Measurements from ENCODE around the gene B3GNT5. TPM values are rescaled to one million over a fixed set of nuclear protein-coding genes. Genes with fewer than 3 reads are reported as not detected.

The B3GNT5 gene
- total RNA-seq, 1 experiment from 2014 or later, result 7.7 TPM

GRCh38 chr3:183301937-183302580, 49.0 kb downstream of the B3GNT5 start:
- no peak overlapping the region for H3K27ac Mint-ChIP-seq
- no peak for DNase-seq (ENCODE audit: low spot score)
- ATAC-seq, result no peak
- H3K4me3 Mint-ChIP-seq, result no peak overlapping the region
- H3K27me3 Mint-ChIP-seq (ENCODE audit: low read depth), result no peaks in the 10 kb centered on the region
- H3K4me1 Mint-ChIP-seq, result peaks cover 17% of the 10 kb centered on the region
- ChIA-PET POLR2A (interaction anchor here (0.7 kb wide), 1 partner anchor 148 kb away, joined by 3 read pairs; no protein-coding TSS in a partner anchor), CTCF (interaction anchor here (0.6 to 1.7 kb wide), 3 partner anchors 63 to 117 kb away, joined by 3 to 4 read pairs (median 3); no protein-coding TSS in a partner anchor)
- H3K9me3 Mint-ChIP-seq, result no peaks in the 10 kb centered on the region
- TF ChIP-seq RORB (CRISPR knock-in tag; IDR thresholded peaks at IDR 0.05) (no peak), GRHL2 (CRISPR knock-in tag; IDR thresholded peaks at IDR 0.05; ENCODE audit: insufficient replicate concordance, severe bottlenecking) (no peak)
- TF ChIP-seq, protein P1, sequence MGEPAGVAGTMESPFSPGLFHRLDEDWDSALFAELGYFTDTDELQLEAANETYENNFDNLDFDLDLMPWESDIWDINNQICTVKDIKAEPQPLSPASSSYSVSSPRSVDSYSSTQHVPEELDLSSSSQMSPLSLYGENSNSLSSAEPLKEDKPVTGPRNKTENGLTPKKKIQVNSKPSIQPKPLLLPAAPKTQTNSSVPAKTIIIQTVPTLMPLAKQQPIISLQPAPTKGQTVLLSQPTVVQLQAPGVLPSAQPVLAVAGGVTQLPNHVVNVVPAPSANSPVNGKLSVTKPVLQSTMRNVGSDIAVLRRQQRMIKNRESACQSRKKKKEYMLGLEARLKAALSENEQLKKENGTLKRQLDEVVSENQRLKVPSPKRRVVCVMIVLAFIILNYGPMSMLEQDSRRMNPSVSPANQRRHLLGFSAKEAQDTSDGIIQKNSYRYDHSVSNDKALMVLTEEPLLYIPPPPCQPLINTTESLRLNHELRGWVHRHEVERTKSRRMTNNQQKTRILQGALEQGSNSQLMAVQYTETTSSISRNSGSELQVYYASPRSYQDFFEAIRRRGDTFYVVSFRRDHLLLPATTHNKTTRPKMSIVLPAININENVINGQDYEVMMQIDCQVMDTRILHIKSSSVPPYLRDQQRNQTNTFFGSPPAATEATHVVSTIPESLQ (CRISPR knock-in tag; IDR thresholded peaks at IDR 0.05), result no peak
- H3K36me3 Mint-ChIP-seq, result no peaks in the 10 kb centered on the region

GRCh38 chr3:183303690-183304089, 50.6 kb downstream of the B3GNT5 start:
- no peak for TF ChIP-seq GABPB1 (CRISPR knock-in tag; IDR thresholded peaks at IDR 0.05)
- no peak for TF ChIP-seq FOXK1 (CRISPR knock-in tag; IDR thresholded peaks at IDR 0.05)
- TF ChIP-seq, protein P2, sequence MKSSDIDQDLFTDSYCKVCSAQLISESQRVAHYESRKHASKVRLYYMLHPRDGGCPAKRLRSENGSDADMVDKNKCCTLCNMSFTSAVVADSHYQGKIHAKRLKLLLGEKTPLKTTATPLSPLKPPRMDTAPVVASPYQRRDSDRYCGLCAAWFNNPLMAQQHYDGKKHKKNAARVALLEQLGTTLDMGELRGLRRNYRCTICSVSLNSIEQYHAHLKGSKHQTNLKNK (CRISPR knock-in tag; IDR thresholded peaks at IDR 0.05), result no peak
- no peak for TF ChIP-seq GRHL2 (CRISPR knock-in tag; IDR thresholded peaks at IDR 0.05; ENCODE audit: insufficient replicate concordance, severe bottlenecking)
- no peak for TF ChIP-seq ZNF671 (CRISPR knock-in tag; IDR thresholded peaks at IDR 0.05)
- no peak for TF ChIP-seq PREB (CRISPR knock-in tag; IDR thresholded peaks at IDR 0.05; ENCODE audit: borderline replicate concordance)
- TF ChIP-seq ZSCAN18 (CRISPR knock-in tag; IDR thresholded peaks at IDR 0.05), result no peak
- TF ChIP-seq E2F1 (CRISPR knock-in tag; IDR thresholded peaks at IDR 0.05), result no peak
- H3K9me3 Mint-ChIP-seq, result no peaks in the 10 kb centered on the region
- H3K36me3 Mint-ChIP-seq, result no peaks in the 10 kb centered on the region; the same call in 1 of the 2 replicates
- peak overlapping the region; percentile 48 for H3K27ac Mint-ChIP-seq
- POLR2A ChIA-PET, result no interaction called here
- no peak overlapping the region for H3K4me3 Mint-ChIP-seq
- H3K4me1 Mint-ChIP-seq, result peaks cover 5% of the 10 kb centered on the region
- CTCF ChIA-PET, result no interaction called here
- no peaks in the 10 kb centered on the region for H3K27me3 Mint-ChIP-seq (ENCODE audit: low read depth)
- no peak for DNase-seq (ENCODE audit: low spot score)
- ATAC-seq, result no peak

GRCh38 chr3:183306798-183307671, 54.0 kb downstream of the B3GNT5 start:
- H3K36me3 Mint-ChIP-seq, result peaks cover 12% of the 10 kb centered on the region; the same call in 1 of the 2 replicates
- no peak overlapping the region for H3K4me3 Mint-ChIP-seq
- DNase-seq (ENCODE audit: low spot score) (no peak), ATAC-seq (no peak)
- H3K27me3 Mint-ChIP-seq (ENCODE audit: low read depth), result no peaks in the 10 kb centered on the region
- no peaks in the 10 kb centered on the region for H3K9me3 Mint-ChIP-seq
- no peak overlapping the region for H3K27ac Mint-ChIP-seq
- H3K4me1 Mint-ChIP-seq, result no peaks in the 10 kb centered on the region
- CTCF ChIA-PET, result no interaction called here
- POLR2A ChIA-PET, result no interaction called here
- TF ChIP-seq ZNF219 (CRISPR knock-in tag; IDR thresholded peaks at IDR 0.05; ENCODE audit: borderline replicate concordance), result no peak
- TF ChIP-seq, protein P3, sequence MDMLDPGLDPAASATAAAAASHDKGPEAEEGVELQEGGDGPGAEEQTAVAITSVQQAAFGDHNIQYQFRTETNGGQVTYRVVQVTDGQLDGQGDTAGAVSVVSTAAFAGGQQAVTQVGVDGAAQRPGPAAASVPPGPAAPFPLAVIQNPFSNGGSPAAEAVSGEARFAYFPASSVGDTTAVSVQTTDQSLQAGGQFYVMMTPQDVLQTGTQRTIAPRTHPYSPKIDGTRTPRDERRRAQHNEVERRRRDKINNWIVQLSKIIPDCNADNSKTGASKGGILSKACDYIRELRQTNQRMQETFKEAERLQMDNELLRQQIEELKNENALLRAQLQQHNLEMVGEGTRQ (CRISPR knock-in tag; IDR thresholded peaks at IDR 0.05), result no peak
- TF ChIP-seq FOXK1 (CRISPR knock-in tag; IDR thresholded peaks at IDR 0.05), result no peak
- TF ChIP-seq, protein P1 (CRISPR knock-in tag; IDR thresholded peaks at IDR 0.05), result no peak
- no peak for TF ChIP-seq GRHL2 (CRISPR knock-in tag; IDR thresholded peaks at IDR 0.05; ENCODE audit: insufficient replicate concordance, severe bottlenecking)
- no peak for TF ChIP-seq PREB (CRISPR knock-in tag; IDR thresholded peaks at IDR 0.05; ENCODE audit: borderline replicate concordance)
- no peak for TF ChIP-seq EMX1 (CRISPR knock-in tag; IDR thresholded peaks at IDR 0.05)
- no peak for TF ChIP-seq ZNF671 (CRISPR knock-in tag; IDR thresholded peaks at IDR 0.05)
- TF ChIP-seq SMAD4 (CRISPR knock-in tag; IDR thresholded peaks at IDR 0.05), result no peak
- no peak for TF ChIP-seq MXD4 (CRISPR knock-in tag; IDR thresholded peaks at IDR 0.05; ENCODE audit: borderline replicate concordance)
- no peak for TF ChIP-seq FOXJ3 (CRISPR knock-in tag; IDR thresholded peaks at IDR 0.05; ENCODE audit: borderline replicate concordance)
- TF ChIP-seq SP1 (CRISPR knock-in tag; conservative IDR thresholded peaks at IDR 0.05), result no peak
- no peak for TF ChIP-seq NFYB (CRISPR knock-in tag; conservative IDR thresholded peaks at IDR 0.05; ENCODE audit: low read depth)
